NCI-H2171 (cell line): ENCODE data around the gene USO1.

Experiments
- DNase-seq: peaks from one replicate; lab custom pipeline; 2025; lab: John Stamatoyannopoulos, UW

USO1 gene

DNA sequence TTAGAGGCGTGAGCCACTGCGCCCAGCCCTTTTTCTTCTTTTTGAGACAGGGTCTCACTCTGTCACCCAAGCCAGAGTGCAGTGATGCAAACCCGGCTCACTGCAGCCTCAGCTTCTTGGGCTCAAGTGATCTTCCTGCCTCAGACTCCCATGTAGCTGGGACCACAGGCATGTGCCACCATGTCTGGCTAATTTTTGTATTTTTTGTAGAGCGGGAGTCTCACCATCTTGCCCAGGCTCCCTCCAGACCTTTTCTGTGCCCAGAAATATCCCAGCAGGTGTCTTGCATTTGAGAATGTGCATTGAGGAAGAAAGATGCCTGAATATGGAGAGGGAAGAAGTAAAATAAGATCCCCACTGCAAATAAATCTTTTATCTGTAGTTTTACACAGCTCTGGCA, 119.2 kb downstream of the USO1 start:
- no peak for DNase-seq

DNA sequence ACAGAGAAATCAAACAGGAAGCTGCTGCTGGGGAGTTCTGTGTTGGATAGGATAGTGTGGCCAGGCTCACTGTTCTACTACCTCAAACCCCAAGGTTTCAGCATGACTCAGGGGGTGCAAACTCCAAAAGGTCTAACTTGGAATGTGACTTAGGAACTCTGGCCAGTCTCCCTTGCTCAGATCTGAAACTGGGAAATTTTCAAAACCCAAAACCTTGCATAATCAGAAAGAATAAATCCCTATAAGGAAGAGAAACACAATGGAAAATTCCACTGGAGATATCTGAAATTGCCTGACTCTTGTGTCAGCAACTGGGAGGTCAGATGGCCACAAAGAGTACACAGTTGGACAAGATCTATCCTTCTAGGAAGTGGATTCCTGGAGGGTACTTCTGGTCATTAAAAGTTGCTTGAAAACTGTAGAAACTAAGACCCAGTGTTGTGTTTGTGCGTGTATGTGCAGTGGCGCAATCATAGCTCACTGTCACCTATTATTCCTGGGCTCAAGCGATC, 119.8 kb downstream of the USO1 start:
- DNase-seq: no peak

DNA sequence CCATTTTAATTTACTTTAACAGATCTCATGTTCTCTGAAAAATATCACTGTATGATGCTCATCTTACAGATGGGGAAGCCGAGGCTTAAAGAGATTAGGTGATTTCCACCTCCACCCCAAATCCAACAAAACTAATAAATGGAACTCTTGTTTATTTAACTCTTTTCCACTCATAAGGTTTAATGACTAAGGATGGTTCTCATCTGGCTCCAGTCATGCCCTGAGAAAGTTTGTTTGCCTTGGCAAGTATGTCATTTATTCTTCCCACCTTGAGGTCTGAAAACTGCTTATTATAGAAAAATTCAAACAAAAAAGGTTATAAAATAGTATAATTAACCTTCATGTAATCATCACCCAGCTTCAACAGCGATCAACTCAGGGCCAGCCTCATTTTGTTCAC, 121.6 kb downstream of the USO1 start:
- no peak for DNase-seq

DNA sequence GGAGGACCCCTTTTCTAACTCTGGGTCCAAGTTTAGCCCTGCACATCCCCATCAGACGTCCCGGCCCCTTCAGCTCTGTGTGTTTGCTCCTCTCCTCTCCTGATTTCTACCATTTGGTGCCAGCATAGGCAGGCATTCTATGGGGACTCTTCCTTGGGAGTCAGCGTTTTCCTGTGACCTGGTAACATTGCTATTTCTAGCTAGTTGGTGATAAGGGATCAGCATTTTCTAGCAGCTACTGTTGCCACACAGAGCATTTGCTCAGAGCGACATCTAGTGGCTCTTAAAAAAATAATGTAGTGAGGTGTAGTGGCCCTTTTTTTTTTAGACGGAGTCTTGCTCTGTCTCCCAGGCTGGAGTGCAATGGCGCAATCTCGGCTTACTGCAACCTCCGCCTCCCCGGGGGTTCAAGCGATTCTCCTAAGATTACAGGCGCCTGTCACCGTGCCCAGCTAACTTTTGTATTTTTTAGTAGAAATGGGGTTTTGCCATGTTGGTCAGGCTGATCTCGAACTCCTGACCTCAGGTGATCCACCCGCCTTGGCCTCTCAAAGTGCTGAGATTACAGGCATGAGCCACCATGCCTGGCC, 123.9 kb downstream of the USO1 start:
- peak; percentile 13 for DNase-seq

DNA sequence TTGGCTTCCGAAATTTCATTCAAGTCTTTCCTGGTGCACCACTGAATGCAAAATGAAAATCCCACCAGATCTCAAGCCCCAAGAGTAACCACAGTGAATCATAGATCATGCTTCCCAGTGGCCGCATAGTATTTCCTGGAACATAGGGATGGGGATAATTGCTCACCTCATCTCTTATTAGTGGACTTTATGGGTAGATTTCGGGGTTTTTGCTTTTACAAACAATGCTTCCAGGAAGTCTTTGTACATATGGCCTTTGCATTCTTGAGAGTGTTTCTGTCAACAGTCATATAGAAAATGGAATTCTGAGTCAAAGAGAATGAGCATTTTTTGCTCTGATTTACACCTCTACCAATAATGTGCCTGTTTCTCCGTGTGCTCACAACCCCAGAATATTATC, 124.5 kb downstream of the USO1 start:
- DNase-seq: no peak

DNA sequence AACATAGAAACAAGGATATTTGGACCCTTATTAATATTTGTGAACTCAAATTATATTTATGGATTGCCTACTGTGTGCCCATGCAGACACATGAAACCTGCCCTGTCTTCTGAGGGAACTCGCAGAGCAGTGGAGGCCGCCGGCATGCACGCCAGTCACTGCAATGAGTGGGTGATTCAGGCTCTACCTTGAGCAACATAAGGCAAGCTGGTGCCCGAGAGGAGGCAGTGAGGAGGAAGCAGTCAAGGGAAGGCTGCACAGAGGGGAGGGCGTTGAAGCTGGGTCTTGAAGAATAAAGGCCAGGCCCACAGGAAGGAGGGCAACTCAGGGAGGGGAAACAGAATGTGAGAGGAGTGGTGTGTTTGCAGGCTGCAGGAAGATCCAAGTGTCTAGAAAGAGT, 125.1 kb downstream of the USO1 start:
- DNase-seq: no peak

DNA sequence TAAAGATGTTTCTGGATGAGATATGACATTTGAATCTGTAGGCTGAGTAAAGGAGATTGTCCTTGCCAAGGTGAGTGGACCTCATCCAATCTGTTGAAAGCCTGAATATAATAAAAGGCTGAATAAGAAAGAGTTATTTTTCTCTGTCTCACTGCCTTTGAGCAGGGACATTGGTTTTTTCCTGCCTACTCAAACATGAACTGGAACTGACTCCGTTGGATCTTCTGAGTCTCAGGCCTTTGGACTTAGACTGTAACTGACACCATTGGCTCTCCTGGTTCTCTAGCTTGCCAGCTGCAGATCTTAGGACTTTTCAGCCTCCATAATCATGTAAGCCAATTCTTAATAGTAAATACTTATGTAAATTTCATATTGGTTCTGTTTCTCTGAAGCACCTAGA, 134.3 kb downstream of the USO1 start:
- no peak for DNase-seq

DNA sequence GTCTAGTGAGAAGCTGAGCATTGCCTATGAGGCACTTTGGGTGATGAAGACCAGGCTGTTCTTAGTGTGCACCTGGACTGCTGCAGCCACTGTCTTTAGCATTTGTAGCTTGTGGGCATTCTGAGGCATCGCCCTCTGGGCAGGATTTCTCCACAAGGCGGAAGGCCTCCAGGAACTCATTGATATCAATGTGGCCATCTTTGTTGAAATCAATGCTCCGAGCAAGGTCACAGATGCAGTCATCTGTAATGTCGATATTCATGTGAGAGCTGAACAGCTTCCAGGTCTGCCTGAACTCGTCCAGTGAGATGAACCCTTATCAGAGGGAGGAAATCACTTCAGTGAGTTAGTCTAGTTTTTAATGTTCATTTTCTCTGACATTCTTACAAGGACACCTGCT, 136.2 kb downstream of the USO1 start:
- DNase-seq: no peak
